K562 (cell line): ENCODE results near the gene FOXD3. TPM values are rescaled to one million over a fixed set of nuclear protein-coding genes. Genes with fewer than 3 reads are reported as not detected.

Source experiments
- BDP1 ChIP-seq: IDR thresholded peaks from 3 replicates; pipeline ENCODE4 v1.6.1; 2011; ENCODE audit not compliant: insufficient read length, insufficient read depth
- CGGBP1 ChIP-seq: fragments of 250-450 bp; sonication (Bioruptor Pico); IDR thresholded peaks from 2 replicates; pipeline ENCODE4 v1.9.0; 2021; ENCODE audit warnings: mild to moderate bottlenecking
- DEAF1 ChIP-seq: fragments of 450-650 bp; formaldehyde crosslinking; IDR thresholded peaks from 2 replicates; pipeline ENCODE4 v1.4.0; 2020; ENCODE audit warnings: mild to moderate bottlenecking, moderate library complexity
- DNMT1 ChIP-seq: fragments of 450-650 bp; IDR thresholded peaks from 2 replicates; pipeline ENCODE4 v1.6.1; 2016; ENCODE audit warnings: antibody characterized with exemption, mild to moderate bottlenecking
- HDAC6 ChIP-seq: IDR thresholded peaks from 2 replicates; pipeline ENCODE4 v1.6.1; 2012; ENCODE audit warnings: low read depth, mild to moderate bottlenecking, control low read depth, inconsistent platforms, low read length, moderate library complexity
- HSF4 ChIP-seq: fragments of 250-450 bp; sonication (Bioruptor Pico); IDR thresholded peaks from 2 replicates; pipeline ENCODE4 v2.1.2; 2022; ENCODE audit warnings: mild to moderate bottlenecking, moderate library complexity, borderline replicate concordance
- MAZ ChIP-seq, 2 experiments: fragments of 450-650 bp in 1 of 2; sonication (generic) in 1 of 2; formaldehyde crosslinking; IDR thresholded peaks in 1 of 2; conservative IDR thresholded peaks in 1 of 2; 2 replicates each; pipeline versions ENCODE4 v1.4.0 to v1.5.0; 2020; ENCODE audit warnings: mild to moderate bottlenecking in 1 of 2, missing genetic modification reagents in 1 of 2
- MED1 ChIP-seq: sonication (generic); formaldehyde crosslinking; IDR thresholded peaks from 2 replicates; pipeline ENCODE4 v1.8.1; 2023; ENCODE audit warnings: missing genetic modification reagents, borderline replicate concordance
- MTA2 ChIP-seq: fragments of 450-650 bp; IDR thresholded peaks from 2 replicates; pipeline ENCODE4 v1.6.1; 2016; ENCODE audit warnings: low read depth
- NEUROD1 ChIP-seq: fragments of 150-350 bp; IDR thresholded peaks from 2 replicates; pipeline ENCODE4 v1.6.1; 2014; ENCODE audit warnings: borderline replicate concordance, low read length, low read depth; ENCODE audit not compliant: partially characterized antibody
- POLR2A ChIP-seq: fragments of 450-650 bp; conservative IDR thresholded peaks from 2 replicates; pipeline ENCODE4 v1.6.1; 2016
- PYGO2 ChIP-seq: fragments of 450-650 bp; IDR thresholded peaks from 2 replicates; pipeline ENCODE4 v1.6.1; 2016; ENCODE audit warnings: mild to moderate bottlenecking, missing genetic modification characterization, moderate library complexity, missing compliant biosample characterization
- REST ChIP-seq, 2 experiments: fragments of 450-650 bp; formaldehyde crosslinking in 1 of 2; IDR thresholded peaks; 2 replicates each; pipeline versions ENCODE4 v1.4.0 to v1.6.1; 2014 to 2020; ENCODE audit warnings: mild to moderate bottlenecking in 2 of 2, borderline replicate concordance in 1 of 2, low read depth in 1 of 2
- STAG1 ChIP-seq: sonication (generic); formaldehyde crosslinking; IDR thresholded peaks from 2 replicates; pipeline ENCODE4 v1.5.0; 2020; ENCODE audit warnings: missing genetic modification reagents, borderline replicate concordance
- SUPT5H ChIP-seq: fragments of 450-650 bp; IDR thresholded peaks from 2 replicates; pipeline ENCODE4 v1.6.1; 2016
- ZNF23 ChIP-seq: fragments of 250-450 bp; sonication (Bioruptor Pico); IDR thresholded peaks from 2 replicates; pipeline ENCODE4 v1.4.0; 2020; ENCODE audit warnings: mild to moderate bottlenecking
- ZNF778 ChIP-seq: fragments of 450-650 bp; formaldehyde crosslinking; IDR thresholded peaks from 2 replicates; pipeline ENCODE4 v1.4.0; 2020; ENCODE audit warnings: mild to moderate bottlenecking, moderate library complexity
- ZZZ3 ChIP-seq: fragments of 450-650 bp; IDR thresholded peaks from 2 replicates; pipeline ENCODE4 v1.6.1; 2016; ENCODE audit warnings: antibody characterized with exemption, mild to moderate bottlenecking, moderate library complexity
- polyA plus RNA-seq, 8 experiments: library from polyadenylated mRNA; depleted of rRNA in 4 of 8; stranded (reverse) in 5 of 8; unstranded in 3 of 8; fragments of >200 nt; fragmentation: Nextera tagmentation in 2 of 8; fragmentation: Illumina TruSeq in 1 of 8; extraction: Ambion mirVana in 2 of 8; extraction: Trizol in 1 of 8; gene quantifications; 2 replicates each; pipeline versions ENCODE4 v1.2.1 to v1.2.3, GENCODE V29; 2011 to 2014; ENCODE audit warnings: inconsistent platforms in 1 of 8, missing spikeins in 1 of 8
- total RNA-seq, 7 experiments: library from RNA; depleted of rRNA in 6 of 7; stranded (reverse); fragments of >200 nt in 6 of 7; fragmentation: Illumina TruSeq in 2 of 7; extraction: Trizol in 2 of 7; gene quantifications; 2 replicates each; pipeline versions ENCODE4 v1.2.1 to v1.2.3, GENCODE V29; 2011 to 2021; ENCODE audit warnings: low replicate concordance in 1 of 7

Gene FOXD3
- total and polyA plus RNA-seq, 9 of the 15 experiments (the other 6 are each of a cell fraction or from before 2014, with no cell fraction given): 0.06 to 0.45 (median 0.10) TPM; not detected in 2

DNA sequence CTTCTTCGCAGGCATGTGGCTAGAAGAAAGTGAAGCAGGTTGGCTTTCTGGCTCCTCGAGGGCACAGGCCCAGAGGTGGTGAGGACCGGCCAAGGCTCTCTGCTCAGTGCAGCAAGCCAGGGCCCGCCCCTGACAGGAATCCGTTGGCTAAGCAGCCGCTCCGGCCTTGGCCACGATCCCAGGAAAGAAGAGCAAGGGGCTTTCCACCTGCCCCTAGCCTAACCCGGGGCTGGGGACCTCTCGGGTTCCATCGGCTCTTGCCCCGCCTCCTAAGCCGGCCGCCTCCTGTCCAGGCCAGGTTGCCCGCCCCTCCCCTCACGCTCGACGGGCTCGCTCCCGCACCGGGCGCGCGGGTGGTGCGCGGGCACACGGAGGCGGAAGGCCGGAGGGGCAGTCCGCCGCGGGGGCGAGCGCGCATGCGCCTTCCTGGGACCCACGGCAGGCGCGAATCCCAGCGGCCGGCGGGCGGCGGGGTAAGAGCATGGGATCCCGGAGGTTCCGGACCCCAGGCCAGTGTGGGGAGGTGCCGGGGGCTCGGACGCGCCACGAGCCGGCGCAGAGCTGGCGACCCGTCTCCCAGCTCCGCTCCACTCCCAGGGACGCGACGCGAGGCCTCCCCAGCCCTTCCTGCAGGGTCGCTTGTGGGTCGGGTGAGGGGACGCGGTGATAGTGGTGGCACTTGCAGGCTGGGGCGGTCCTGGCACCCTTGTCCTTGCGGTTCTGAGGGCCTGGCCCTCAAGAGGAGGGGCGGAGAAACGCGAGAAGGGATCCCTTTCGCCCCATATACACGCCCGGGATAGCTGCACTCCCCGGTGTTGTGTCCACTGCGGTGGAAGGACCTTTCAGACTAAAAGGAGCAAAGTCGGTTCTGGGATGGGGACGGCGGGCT lies 45.1 kb downstream of the FOXD3 start, which contains the start of gene ALG6 (continued):
- TF ChIP-seq REST (IDR thresholded peaks at IDR 0.05; ENCODE audit: borderline replicate concordance) (peak; percentile 94), REST (CRISPR knock-in tag; IDR thresholded peaks at IDR 0.05; ENCODE audit: low read depth) (peak; percentile 79), SUPT5H (peak; percentile 97), CGGBP1 (CRISPR knock-in tag) (0 out of 2 replicates have a peak, but pooled peaks have one; percentile 47), DEAF1 (CRISPR knock-in tag) (no peak), MTA2 (no peak), BDP1 (no peak), MED1 (no peak), MAZ (CRISPR knock-in tag; conservative IDR thresholded peaks at IDR 0.05 in 1 of 2, IDR thresholded peaks at IDR 0.05 in 1 of 2) (peak; percentile 69 to 77), NEUROD1 (peak; percentile 26), STAG1 (no peak), POLR2A (peak; percentile 97), ZNF778 (no peak), PYGO2 (tag) (no peak), ZZZ3 (no peak), DNMT1 (no peak), ZNF23 (CRISPR knock-in tag) (no peak), HDAC6 (no peak), HSF4 (CRISPR knock-in tag) (no peak)
